ENCODE data around the gene TIGD6.

The TIGD6 gene

GRCh38 chr5:149981206-149981605, 19.2 kb downstream of the TIGD6 start:
- no peaks in the 10 kb centered on the region for H3K4me1 ChIP-seq (ENCODE audit: control insufficient read depth, insufficient read depth, low read length)
- no peak overlapping the region for H3K4me3 ChIP-seq (ENCODE audit: low read depth, low read length)
- ChIA-PET POLR2A (no interaction called here), CTCF (interaction anchor here (0.8 to 4.1 kb wide), 6 partner anchors 10 to 146 kb away, joined by 3 to 29 read pairs (median 12); partner anchors contain the start of gene SLC26A2)
- no peak for TF ChIP-seq ZNF626 (tag by site-specific recombination; IDR thresholded peaks at IDR 0.05)
- TF ChIP-seq ZBTB48 (tag by site-specific recombination; IDR thresholded peaks at IDR 0.05), result 0 out of 2 replicates have a peak, but pooled peaks have one; percentile 19
- no peak overlapping the region for H3K27ac ChIP-seq (ENCODE audit: extremely low read depth, low read depth, low read length)
- H3K36me3 ChIP-seq (ENCODE audit: control insufficient read depth in 2 of 2, insufficient read depth in 1 of 2, low read length in 2 of 2), result peaks cover 13 to 37% of the 10 kb centered on the region in 2 experiments; a peak in 2 of 3 replicates
- no peaks in the 10 kb centered on the region for H3K9me3 ChIP-seq (ENCODE audit: control insufficient read depth, insufficient read depth, low read depth, low read length)

- POLR2A ChIA-PET, result no interaction called here
- no peaks in the 10 kb centered on the region for H3K4me1 ChIP-seq (ENCODE audit: control insufficient read depth, insufficient read depth, low read length)
- no peak overlapping the region for H3K27ac ChIP-seq (ENCODE audit: extremely low read depth, low read depth, low read length)
- H3K4me3 ChIP-seq (ENCODE audit: low read depth, low read length), result no peak overlapping the region
- no peaks in the 10 kb centered on the region for H3K9me3 ChIP-seq (ENCODE audit: control insufficient read depth, insufficient read depth, low read depth, low read length)
- H3K36me3 ChIP-seq (ENCODE audit: control insufficient read depth in 2 of 2, insufficient read depth in 1 of 2, low read length in 2 of 2), result peaks cover 13 to 37% of the 10 kb centered on the region in 2 experiments; a peak in 2 of 3 replicates
- CTCF ChIA-PET, result interaction anchor here (0.6 to 4.1 kb wide), 4 partner anchors 11 to 149 kb away, joined by 3 to 29 read pairs (median 14); no protein-coding TSS in a partner anchor
- TF ChIP-seq REST (tag by site-specific recombination; IDR thresholded peaks at IDR 0.05) (no peak), ZNF416 (tag by site-specific recombination; IDR thresholded peaks at IDR 0.05) (no peak), ZSCAN5A (tag by site-specific recombination; IDR thresholded peaks at IDR 0.05) (no peak), ZNF571 (tag by site-specific recombination; IDR thresholded peaks at IDR 0.05) (no peak), ZEB2 (tag by site-specific recombination; IDR thresholded peaks at IDR 0.05) (no peak), ZNF398 (tag by site-specific recombination; IDR thresholded peaks at IDR 0.05) (no peak), ZNF596 (tag by site-specific recombination; IDR thresholded peaks at IDR 0.05) (no peak), ZBTB44 (tag by site-specific recombination; IDR thresholded peaks at IDR 0.05) (no peak), ZNF600 (tag by site-specific recombination; IDR thresholded peaks at IDR 0.05) (no peak), ZNF19 (tag by site-specific recombination; IDR thresholded peaks at IDR 0.05; ENCODE audit: low read depth) (no peak), ZSCAN30 (tag by site-specific recombination; IDR thresholded peaks at IDR 0.05) (no peak), SCRT1 (tag by site-specific recombination; IDR thresholded peaks at IDR 0.05; ENCODE audit: borderline replicate concordance) (no peak), KLF16 (tag by site-specific recombination; IDR thresholded peaks at IDR 0.05) (no peak), ZNF701 (tag by site-specific recombination; IDR thresholded peaks at IDR 0.05) (no peak), TSHZ1 (tag by site-specific recombination; IDR thresholded peaks at IDR 0.05; ENCODE audit: borderline replicate concordance) (no peak), ZNF280C (tag by site-specific recombination; IDR thresholded peaks at IDR 0.05) (no peak), KLF7 (tag by site-specific recombination; IDR thresholded peaks at IDR 0.05; ENCODE audit: borderline replicate concordance) (no peak), ZNF548 (tag by site-specific recombination; IDR thresholded peaks at IDR 0.05) (no peak)
These were observed 20.6 kb downstream of the TIGD6 start for GRCh38 chr5:149979896-149980295.
